Measurements from ENCODE around the gene NPAS3. TPM values are rescaled to one million over a fixed set of nuclear protein-coding genes. Genes with fewer than 3 reads are reported as not detected.

NPAS3 gene
- total RNA-seq, 2 donors from 2014 or later = 1.1 to 1.8 TPM

- intact Hi-C loops (cut with DNase I) = no loop called here
- H3K27ac ChIP-seq = no peak overlapping the region
- 90% methylated on average over 3 of the region's 3 CpGs for WGBS
- no peak for DNase-seq (ENCODE audit: low spot score)
- H3K4me1 ChIP-seq (replicated peaks) = no peaks in the 10 kb centered on the region
- H3K9me3 ChIP-seq = no peaks in the 10 kb centered on the region
- H3K4me3 ChIP-seq = no peak overlapping the region
- TF ChIP-seq POLR2A (IDR thresholded peaks at IDR 0.05) (no peak), POLR2AphosphoS5 (IDR thresholded peaks at IDR 0.05) (no peak)
- TF ChIP-seq, protein P1, sequence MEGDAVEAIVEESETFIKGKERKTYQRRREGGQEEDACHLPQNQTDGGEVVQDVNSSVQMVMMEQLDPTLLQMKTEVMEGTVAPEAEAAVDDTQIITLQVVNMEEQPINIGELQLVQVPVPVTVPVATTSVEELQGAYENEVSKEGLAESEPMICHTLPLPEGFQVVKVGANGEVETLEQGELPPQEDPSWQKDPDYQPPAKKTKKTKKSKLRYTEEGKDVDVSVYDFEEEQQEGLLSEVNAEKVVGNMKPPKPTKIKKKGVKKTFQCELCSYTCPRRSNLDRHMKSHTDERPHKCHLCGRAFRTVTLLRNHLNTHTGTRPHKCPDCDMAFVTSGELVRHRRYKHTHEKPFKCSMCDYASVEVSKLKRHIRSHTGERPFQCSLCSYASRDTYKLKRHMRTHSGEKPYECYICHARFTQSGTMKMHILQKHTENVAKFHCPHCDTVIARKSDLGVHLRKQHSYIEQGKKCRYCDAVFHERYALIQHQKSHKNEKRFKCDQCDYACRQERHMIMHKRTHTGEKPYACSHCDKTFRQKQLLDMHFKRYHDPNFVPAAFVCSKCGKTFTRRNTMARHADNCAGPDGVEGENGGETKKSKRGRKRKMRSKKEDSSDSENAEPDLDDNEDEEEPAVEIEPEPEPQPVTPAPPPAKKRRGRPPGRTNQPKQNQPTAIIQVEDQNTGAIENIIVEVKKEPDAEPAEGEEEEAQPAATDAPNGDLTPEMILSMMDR (IDR thresholded peaks at IDR 0.05) = no peak
- H3K36me3 ChIP-seq = no peaks in the 10 kb centered on the region
- H3K27me3 ChIP-seq (replicated peaks; ENCODE audit: insufficient read depth) = no peaks in the 10 kb centered on the region
Measured at GRCh38 chr14:33039311-33039710, 100.6 kb downstream of the NPAS3 start.

GRCh38 chr14:33040372-33041140 lies 101.9 kb downstream of the NPAS3 start:
- Histone ChIP-seq H3K27me3 (replicated peaks; ENCODE audit: insufficient read depth) (no peaks in the 10 kb centered on the region), H3K4me1 (replicated peaks) (no peaks in the 10 kb centered on the region), H3K9me3 (no peaks in the 10 kb centered on the region), H3K4me3 (no peak overlapping the region), H3K27ac (no peak overlapping the region), H3K36me3 (no peaks in the 10 kb centered on the region)
- intact Hi-C loops (cut with DNase I) = no loop called here
- WGBS = 95% methylated on average over 3 of the region's 3 CpGs
- no peak for DNase-seq (ENCODE audit: low spot score)
- TF ChIP-seq POLR2A (IDR thresholded peaks at IDR 0.05) (no peak), POLR2AphosphoS5 (IDR thresholded peaks at IDR 0.05) (no peak)
- TF ChIP-seq, protein P1 (IDR thresholded peaks at IDR 0.05) = no peak

GRCh38 chr14:33042591-33042990 lies 103.9 kb downstream of the NPAS3 start:
- no peak overlapping the region for H3K27ac ChIP-seq
- H3K4me1 ChIP-seq (replicated peaks) = no peaks in the 10 kb centered on the region
- H3K27me3 ChIP-seq (replicated peaks; ENCODE audit: insufficient read depth) = no peaks in the 10 kb centered on the region
- DNase-seq (ENCODE audit: low spot score) = no peak
- no peak overlapping the region for H3K4me3 ChIP-seq
- TF ChIP-seq POLR2AphosphoS5 (IDR thresholded peaks at IDR 0.05) (no peak), POLR2A (IDR thresholded peaks at IDR 0.05) (no peak)
- TF ChIP-seq, protein P1 (IDR thresholded peaks at IDR 0.05) = no peak
- 18% methylated on average over 1 of the region's 1 CpG for WGBS
- H3K9me3 ChIP-seq = no peaks in the 10 kb centered on the region
- intact Hi-C loops (cut with DNase I) = no loop called here
- H3K36me3 ChIP-seq = no peaks in the 10 kb centered on the region

DNA sequence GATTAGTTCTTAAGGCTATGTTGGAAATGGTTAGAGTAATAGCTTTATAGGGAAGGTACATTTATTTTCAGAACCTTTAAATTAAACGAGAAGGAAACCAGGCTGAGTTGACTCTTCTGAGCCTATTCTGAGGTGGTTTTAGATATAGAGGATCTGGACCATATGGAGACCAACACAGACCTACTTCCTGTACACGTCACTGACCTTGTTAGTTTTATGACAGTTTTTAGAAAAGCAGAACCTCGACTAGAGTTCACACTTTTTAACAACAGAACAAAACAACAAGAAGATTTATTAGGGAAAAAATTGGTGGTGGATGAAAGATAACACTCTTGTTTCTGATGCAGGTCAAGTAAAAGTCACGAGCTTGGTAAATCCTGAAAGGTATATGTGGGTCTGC lies 107.1 kb downstream of the NPAS3 start:
- Histone ChIP-seq H3K36me3 (no peaks in the 10 kb centered on the region), H3K4me1 (replicated peaks) (no peaks in the 10 kb centered on the region), H3K4me3 (no peak overlapping the region), H3K27me3 (replicated peaks; ENCODE audit: insufficient read depth) (no peaks in the 10 kb centered on the region), H3K9me3 (no peaks in the 10 kb centered on the region), H3K27ac (no peak overlapping the region)
- intact Hi-C loops (cut with DNase I) = no loop called here
- 60% methylated on average over 4 of the region's 4 CpGs for WGBS
- no peak for TF ChIP-seq POLR2A (IDR thresholded peaks at IDR 0.05)
- no peak for TF ChIP-seq POLR2AphosphoS5 (IDR thresholded peaks at IDR 0.05)
- TF ChIP-seq, protein P1 (IDR thresholded peaks at IDR 0.05) = no peak
- DNase-seq (ENCODE audit: low spot score) = no peak

GRCh38 chr14:33052943-33053342 lies 114.3 kb downstream of the NPAS3 start:
- TF ChIP-seq, protein P1 (IDR thresholded peaks at IDR 0.05) = no peak
- TF ChIP-seq POLR2AphosphoS5 (IDR thresholded peaks at IDR 0.05) = no peak
- no peak for TF ChIP-seq POLR2A (IDR thresholded peaks at IDR 0.05)
- no peak overlapping the region for H3K4me3 ChIP-seq
- DNase-seq (ENCODE audit: low spot score) = no peak
- H3K36me3 ChIP-seq = no peaks in the 10 kb centered on the region
- no peak overlapping the region for H3K27ac ChIP-seq
- intact Hi-C loops (cut with DNase I) = no loop called here
- 65% methylated on average over 2 of the region's 2 CpGs for WGBS
- H3K27me3 ChIP-seq (replicated peaks; ENCODE audit: insufficient read depth) = no peaks in the 10 kb centered on the region
- H3K4me1 ChIP-seq (replicated peaks) = no peaks in the 10 kb centered on the region
- no peaks in the 10 kb centered on the region for H3K9me3 ChIP-seq
